Measurements from ENCODE around the gene ACTR3.

ACTR3 gene

GRCh38 chr2:113867571-113867970 is 22.3 kb upstream of the ACTR3 start:
- peak overlapping the region; percentile 63 for H3K4me2 ChIP-seq (ENCODE audit: low read length)
- H3K4me3 ChIP-seq (ENCODE audit: low read length) = peak overlapping the region; percentile 49
- H3K27me3 ChIP-seq (ENCODE audit: control insufficient read depth, low read length) = no peaks in the 10 kb centered on the region
- peaks cover 70% of the 10 kb centered on the region for H3K4me1 ChIP-seq (ENCODE audit: control insufficient read depth, low read length)
- H3K36me3 ChIP-seq (ENCODE audit: control insufficient read depth, low read length) = no peaks in the 10 kb centered on the region
- no peaks in the 10 kb centered on the region for H3K9me3 ChIP-seq (ENCODE audit: control insufficient read depth, insufficient read depth, low read length)
- H3F3A ChIP-seq (ENCODE audit: control insufficient read depth, insufficient read depth) = peaks cover 59% of the 10 kb centered on the region
- no peaks in the 10 kb centered on the region for H3K9me2 ChIP-seq (replicated peaks; ENCODE audit: control insufficient read depth, low read length)
- no peaks in the 10 kb centered on the region for H4K20me1 ChIP-seq (ENCODE audit: control insufficient read depth, insufficient read depth, low read depth, low read length)
- peak overlapping the region; percentile 57 for H3K27ac ChIP-seq (ENCODE audit: low read depth, low read length)
- H3K79me2 ChIP-seq (ENCODE audit: control insufficient read depth, low read length) = no peaks in the 10 kb centered on the region
- no peak for TF ChIP-seq CTCF (IDR thresholded peaks at IDR 0.05; ENCODE audit: low read depth, low read length, poor library complexity, severe bottlenecking)
- TF ChIP-seq EZH2phosphoT487 (IDR thresholded peaks at IDR 0.05; ENCODE audit: borderline replicate concordance, low read length) = no peak

- no peak for TF ChIP-seq EZH2phosphoT487 (IDR thresholded peaks at IDR 0.05; ENCODE audit: borderline replicate concordance, low read length)
- no peak for TF ChIP-seq CTCF (IDR thresholded peaks at IDR 0.05; ENCODE audit: low read depth, low read length, poor library complexity, severe bottlenecking)
- H3K9me3 ChIP-seq (ENCODE audit: control insufficient read depth, insufficient read depth, low read length) = no peaks in the 10 kb centered on the region
- no peaks in the 10 kb centered on the region for H3K27me3 ChIP-seq (ENCODE audit: control insufficient read depth, low read length)
- H3K79me2 ChIP-seq (ENCODE audit: control insufficient read depth, low read length) = no peaks in the 10 kb centered on the region
- H4K20me1 ChIP-seq (ENCODE audit: control insufficient read depth, insufficient read depth, low read depth, low read length) = no peaks in the 10 kb centered on the region
- no peak overlapping the region for H3K4me2 ChIP-seq (ENCODE audit: low read length)
- H3K4me1 ChIP-seq (ENCODE audit: control insufficient read depth, low read length) = peaks cover 60% of the 10 kb centered on the region
- peaks cover 4% of the 10 kb centered on the region for H3K36me3 ChIP-seq (ENCODE audit: control insufficient read depth, low read length)
- no peaks in the 10 kb centered on the region for H3K9me2 ChIP-seq (replicated peaks; ENCODE audit: control insufficient read depth, low read length)
- H3K27ac ChIP-seq (ENCODE audit: low read depth, low read length) = no peak overlapping the region
- H3F3A ChIP-seq (ENCODE audit: control insufficient read depth, insufficient read depth) = peaks cover 50% of the 10 kb centered on the region
- no peak overlapping the region for H3K4me3 ChIP-seq (ENCODE audit: low read length)
Observed at GRCh38 chr2:113869253-113869652, 20.6 kb upstream of the ACTR3 start.

GRCh38 chr2:113872201-113872600 is 17.7 kb upstream of the ACTR3 start:
- no peaks in the 10 kb centered on the region for H3K27me3 ChIP-seq (ENCODE audit: control insufficient read depth, low read length)
- peaks cover 10% of the 10 kb centered on the region for H3K36me3 ChIP-seq (ENCODE audit: control insufficient read depth, low read length)
- no peaks in the 10 kb centered on the region for H3K9me3 ChIP-seq (ENCODE audit: control insufficient read depth, insufficient read depth, low read length)
- no peak for TF ChIP-seq CTCF (IDR thresholded peaks at IDR 0.05; ENCODE audit: low read depth, low read length, poor library complexity, severe bottlenecking)
- no peak for TF ChIP-seq EZH2phosphoT487 (IDR thresholded peaks at IDR 0.05; ENCODE audit: borderline replicate concordance, low read length)
- H4K20me1 ChIP-seq (ENCODE audit: control insufficient read depth, insufficient read depth, low read depth, low read length) = no peaks in the 10 kb centered on the region
- peaks cover 41% of the 10 kb centered on the region for H3K4me1 ChIP-seq (ENCODE audit: control insufficient read depth, low read length)
- H3K9me2 ChIP-seq (replicated peaks; ENCODE audit: control insufficient read depth, low read length) = no peaks in the 10 kb centered on the region
- H3F3A ChIP-seq (ENCODE audit: control insufficient read depth, insufficient read depth) = peaks cover 41% of the 10 kb centered on the region
- no peak overlapping the region for H3K27ac ChIP-seq (ENCODE audit: low read depth, low read length)
- no peak overlapping the region for H3K4me2 ChIP-seq (ENCODE audit: low read length)
- H3K4me3 ChIP-seq (ENCODE audit: low read length) = no peak overlapping the region
- no peaks in the 10 kb centered on the region for H3K79me2 ChIP-seq (ENCODE audit: control insufficient read depth, low read length)

- peaks cover 41% of the 10 kb centered on the region for H3K4me1 ChIP-seq (ENCODE audit: control insufficient read depth, low read length)
- peaks cover 5% of the 10 kb centered on the region for H3K79me2 ChIP-seq (ENCODE audit: control insufficient read depth, low read length)
- no peaks in the 10 kb centered on the region for H4K20me1 ChIP-seq (ENCODE audit: control insufficient read depth, insufficient read depth, low read depth, low read length)
- H3K27me3 ChIP-seq (ENCODE audit: control insufficient read depth, low read length) = no peaks in the 10 kb centered on the region
- H3K9me2 ChIP-seq (replicated peaks; ENCODE audit: control insufficient read depth, low read length) = no peaks in the 10 kb centered on the region
- no peaks in the 10 kb centered on the region for H3K9me3 ChIP-seq (ENCODE audit: control insufficient read depth, insufficient read depth, low read length)
- no peak overlapping the region for H3K4me3 ChIP-seq (ENCODE audit: low read length)
- H3K4me2 ChIP-seq (ENCODE audit: low read length) = no peak overlapping the region
- peaks cover 35% of the 10 kb centered on the region for H3F3A ChIP-seq (ENCODE audit: control insufficient read depth, insufficient read depth)
- no peak overlapping the region for H3K27ac ChIP-seq (ENCODE audit: low read depth, low read length)
- H3K36me3 ChIP-seq (ENCODE audit: control insufficient read depth, low read length) = peaks cover 24% of the 10 kb centered on the region
- TF ChIP-seq CTCF (IDR thresholded peaks at IDR 0.05; ENCODE audit: low read depth, low read length, poor library complexity, severe bottlenecking) (no peak), EZH2phosphoT487 (IDR thresholded peaks at IDR 0.05; ENCODE audit: borderline replicate concordance, low read length) (no peak)
Observed at GRCh38 chr2:113873867-113874266, 16.0 kb upstream of the ACTR3 start.
